ENCODE measurements around the gene PHF1.

DNA sequence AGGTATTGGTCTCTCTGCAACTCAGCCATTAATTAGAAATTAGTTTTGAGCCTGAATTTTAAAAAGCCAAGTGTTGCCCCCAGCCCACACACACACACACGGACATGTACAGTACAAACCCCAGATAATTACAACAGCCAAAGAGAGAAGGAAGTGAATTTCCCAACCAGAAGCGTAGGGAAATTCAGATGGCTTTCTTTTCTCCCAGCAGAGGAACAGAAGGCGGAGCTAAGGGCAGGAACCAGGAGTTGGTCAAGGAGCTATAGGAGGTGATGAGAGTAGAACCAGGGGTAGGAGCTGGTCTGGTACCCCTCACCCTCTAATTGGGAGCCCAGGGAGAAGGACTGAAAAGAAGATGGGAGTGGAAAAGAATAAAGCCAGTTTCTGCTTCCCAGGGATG, 39.6 kb downstream of the PHF1 start:
- TF ChIP-seq HOXC10 (CRISPR knock-in tag; IDR thresholded peaks at IDR 0.05) (no peak), ZSCAN16 (tag by site-specific recombination; IDR thresholded peaks at IDR 0.05) (no peak), ZNF175 (tag by site-specific recombination; IDR thresholded peaks at IDR 0.05) (no peak), ZFP41 (tag by site-specific recombination; IDR thresholded peaks at IDR 0.05; ENCODE audit: borderline replicate concordance) (no peak), ZNF311 (tag by site-specific recombination; IDR thresholded peaks at IDR 0.05; ENCODE audit: borderline replicate concordance) (no peak)
- TF ChIP-seq, protein P1, sequence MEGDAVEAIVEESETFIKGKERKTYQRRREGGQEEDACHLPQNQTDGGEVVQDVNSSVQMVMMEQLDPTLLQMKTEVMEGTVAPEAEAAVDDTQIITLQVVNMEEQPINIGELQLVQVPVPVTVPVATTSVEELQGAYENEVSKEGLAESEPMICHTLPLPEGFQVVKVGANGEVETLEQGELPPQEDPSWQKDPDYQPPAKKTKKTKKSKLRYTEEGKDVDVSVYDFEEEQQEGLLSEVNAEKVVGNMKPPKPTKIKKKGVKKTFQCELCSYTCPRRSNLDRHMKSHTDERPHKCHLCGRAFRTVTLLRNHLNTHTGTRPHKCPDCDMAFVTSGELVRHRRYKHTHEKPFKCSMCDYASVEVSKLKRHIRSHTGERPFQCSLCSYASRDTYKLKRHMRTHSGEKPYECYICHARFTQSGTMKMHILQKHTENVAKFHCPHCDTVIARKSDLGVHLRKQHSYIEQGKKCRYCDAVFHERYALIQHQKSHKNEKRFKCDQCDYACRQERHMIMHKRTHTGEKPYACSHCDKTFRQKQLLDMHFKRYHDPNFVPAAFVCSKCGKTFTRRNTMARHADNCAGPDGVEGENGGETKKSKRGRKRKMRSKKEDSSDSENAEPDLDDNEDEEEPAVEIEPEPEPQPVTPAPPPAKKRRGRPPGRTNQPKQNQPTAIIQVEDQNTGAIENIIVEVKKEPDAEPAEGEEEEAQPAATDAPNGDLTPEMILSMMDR (tag by site-specific recombination; IDR thresholded peaks at IDR 0.05), result no peak
